H1 (cell line): ENCODE data around the gene ERLIN1. TPM values are rescaled to one million over a fixed set of nuclear protein-coding genes. Genes with fewer than 3 reads are reported as not detected.

Source experiments
- CTCF ChIA-PET: fragments of 300-600 bp; sonication (Branson Sonifier 250); formaldehyde crosslinking; loops from one replicate; lab custom pipeline; 2021; ENCODE audit not compliant: partially characterized antibody; lab: Charles Lee
- POLR2A ChIA-PET: fragments of 300-600 bp; sonication (Branson Sonifier 250); formaldehyde crosslinking; loops from one replicate; lab custom pipeline; 2021; ENCODE audit warnings: inconsistent platforms; ENCODE audit not compliant: partially characterized antibody; lab: Charles Lee
- DNase-seq, 2 experiments: peaks; one replicate each; pipeline versions ENCODE4 v3.0.0 to v3.0.0-alpha.2; 2010 to 2022; ENCODE audit warnings: low spot score in 2 of 2, low read depth in 1 of 2, mixed read lengths in 1 of 2
- FAIRE-seq: peaks from 2 replicates; lab custom pipeline; 2011; peaks lifted over from hg19 to GRCh38; lab: Jason Lieb, UNC
- H2AFZ ChIP-seq: 2 replicates; pipeline ENCODE4 v1.8.1; 2012; ENCODE audit warnings: low read length, inconsistent platforms
- H2AK5ac ChIP-seq: 2 replicates; pipeline ENCODE4 v1.6.1; 2013; ENCODE audit warnings: low read depth, low read length
- H2BK120ac ChIP-seq: replicated peaks from 2 replicates; pipeline ENCODE3; 2013; ENCODE audit warnings: low read depth, low read length, inconsistent platforms
- H2BK12ac ChIP-seq: 2 replicates; pipeline ENCODE4 v1.6.1; 2013; ENCODE audit warnings: low read depth, low read length
- H2BK15ac ChIP-seq: 2 replicates; pipeline ENCODE4 v1.6.1; 2013; ENCODE audit warnings: low read length
- H2BK20ac ChIP-seq: 2 replicates; pipeline ENCODE4 v1.6.1; 2013; ENCODE audit warnings: low read length
- H2BK5ac ChIP-seq: 2 replicates; pipeline ENCODE4 v1.6.1; 2013; ENCODE audit warnings: low read depth, low read length
- H3K14ac ChIP-seq: 2 replicates; pipeline ENCODE4 v1.6.1; 2013; ENCODE audit warnings: inconsistent platforms; ENCODE audit not compliant: insufficient read length
- H3K18ac ChIP-seq: 2 replicates; pipeline ENCODE4 v1.6.1; 2013; ENCODE audit warnings: low read length; ENCODE audit errors: extremely low read depth
- H3K23ac ChIP-seq: 2 replicates; pipeline ENCODE4 v1.6.1; 2013; ENCODE audit warnings: inconsistent platforms; ENCODE audit not compliant: insufficient read length
- H3K23me2 ChIP-seq: 2 replicates; pipeline ENCODE4 v1.6.1; 2013; ENCODE audit warnings: low read depth, low read length
- H3K27ac ChIP-seq: 2 replicates; pipeline ENCODE4 v1.6.1; 2011; ENCODE audit warnings: low read depth, low read length, inconsistent platforms
- H3K27me3 ChIP-seq, 4 experiments: replicated peaks in 1 of 4; 1 replicate in 1 of 4; 2 replicates in 3 of 4; pipeline versions ENCODE4 v1.6.1 to v1.8.1; 2011 to 2013; ENCODE audit warnings: low read length in 3 of 4, mild to moderate bottlenecking in 3 of 4, inconsistent platforms in 2 of 4, mixed read lengths in 2 of 4, moderate library complexity in 1 of 4; ENCODE audit not compliant: control insufficient read depth in 3 of 4, insufficient read depth in 3 of 4; ENCODE audit errors: extremely low read depth in 1 of 4
- H3K36me3 ChIP-seq, 4 experiments: 2 replicates each; pipeline versions ENCODE4 v1.6.1 to v1.8.1; 2011 to 2013; ENCODE audit warnings: mild to moderate bottlenecking in 4 of 4, low read length in 3 of 4, moderate library complexity in 2 of 4, control low read depth in 1 of 4, inconsistent platforms in 1 of 4; ENCODE audit not compliant: insufficient read depth in 4 of 4, control insufficient read depth in 2 of 4
- H3K4ac ChIP-seq: replicated peaks from 2 replicates; pipeline ENCODE3; 2013; ENCODE audit warnings: low read length, low read depth, mixed read lengths, inconsistent platforms; ENCODE audit not compliant: insufficient read length
- H3K4me1 ChIP-seq, 4 experiments: replicated peaks in 1 of 4; 1 replicate in 1 of 4; 2 replicates in 3 of 4; pipeline versions ENCODE4 v1.6.1 to v1.8.1; 2011 to 2013; ENCODE audit warnings: low read length in 3 of 4, inconsistent platforms in 2 of 4, mixed read lengths in 1 of 4; ENCODE audit not compliant: insufficient read depth in 4 of 4, control insufficient read depth in 3 of 4
- H3K4me2 ChIP-seq, 2 experiments: 2 replicates each; pipeline versions ENCODE4 v1.6.1 to v1.8.1; 2011 to 2013; ENCODE audit warnings: low read depth in 2 of 2, low read length in 2 of 2, control low read depth in 1 of 2, inconsistent platforms in 1 of 2, mild to moderate bottlenecking in 1 of 2; ENCODE audit not compliant: insufficient read depth in 1 of 2
- H3K4me3 ChIP-seq, 4 experiments: fragments of 200-600, 300-600 bp in 1 of 4; sonication (generic), shearing (Covaris generic), sonication (Bioruptor Twin) in 1 of 4; 2 replicates each; pipeline versions ENCODE4 v1.5.1 to v1.8.1; 2011 to 2016; ENCODE audit warnings: low read length in 4 of 4, low read depth in 3 of 4, control low read depth in 2 of 4, inconsistent platforms in 2 of 4, mild to moderate bottlenecking in 2 of 4, mixed read lengths in 1 of 4, moderate library complexity in 1 of 4; ENCODE audit not compliant: insufficient read depth in 2 of 4; ENCODE audit errors: extremely low read depth in 1 of 4
- H3K56ac ChIP-seq: replicated peaks from 2 replicates; pipeline ENCODE3; 2013; ENCODE audit warnings: low read depth, mild to moderate bottlenecking, mixed read lengths, low read length, inconsistent platforms; ENCODE audit not compliant: insufficient read length
- H3K79me1 ChIP-seq: 2 replicates; pipeline ENCODE4 v1.6.1; 2013; ENCODE audit warnings: low read depth, low read length, control low read depth
- H3K79me2 ChIP-seq, 2 experiments: 2 replicates each; pipeline versions ENCODE4 v1.6.1 to v1.8.1; 2012 to 2013; ENCODE audit warnings: low read length in 2 of 2, mild to moderate bottlenecking in 2 of 2, inconsistent platforms in 1 of 2; ENCODE audit not compliant: insufficient read depth in 2 of 2, control insufficient read depth in 1 of 2
- H3K9ac ChIP-seq, 4 experiments: replicated peaks in 1 of 4; 1 replicate in 1 of 4; 2 replicates in 3 of 4; pipeline versions ENCODE4 v1.6.1 to v1.8.1; 2011 to 2013; ENCODE audit warnings: low read depth in 3 of 4, low read length in 3 of 4, control low read depth in 2 of 4, mild to moderate bottlenecking in 2 of 4, moderate library complexity in 2 of 4, inconsistent platforms in 1 of 4; ENCODE audit errors: extremely low read depth in 1 of 4
- H3K9me3 ChIP-seq, 2 experiments: 2 replicates each; pipeline versions ENCODE4 v1.6.1 to v1.8.1; 2012 to 2013; ENCODE audit warnings: mild to moderate bottlenecking in 2 of 2, moderate library complexity in 2 of 2, control low read depth in 1 of 2, inconsistent platforms in 1 of 2, low read depth in 1 of 2, low read length in 1 of 2, mixed read lengths in 1 of 2; ENCODE audit not compliant: insufficient read depth in 2 of 2
- H4K20me1 ChIP-seq, 2 experiments: replicated peaks in 1 of 2; 2 replicates each; pipeline versions ENCODE3 to v1.8.1; 2011 to 2013; ENCODE audit warnings: inconsistent platforms in 2 of 2, low read length in 2 of 2, mild to moderate bottlenecking in 1 of 2; ENCODE audit not compliant: insufficient read depth in 2 of 2, control insufficient read depth in 1 of 2
- H4K5ac ChIP-seq: 2 replicates; pipeline ENCODE4 v1.6.1; 2013; ENCODE audit warnings: low read length, low read depth, mixed read lengths, inconsistent platforms; ENCODE audit not compliant: insufficient read length
- H4K8ac ChIP-seq: 2 replicates; pipeline ENCODE4 v1.8.0; 2013; ENCODE audit warnings: mild to moderate bottlenecking, moderate library complexity, low read length, inconsistent platforms; ENCODE audit not compliant: insufficient read depth; ENCODE audit errors: extremely low read depth
- H4K91ac ChIP-seq: replicated peaks from 2 replicates; pipeline ENCODE3; 2013; ENCODE audit warnings: low read length, mixed read lengths, inconsistent platforms; ENCODE audit not compliant: insufficient read length
- EP300 ChIP-seq, 2 experiments: IDR thresholded peaks; 1 replicate in 1 of 2; 2 replicates in 1 of 2; pipeline ENCODE4 v1.6.1; 2011 to 2012; ENCODE audit warnings: low read depth in 2 of 2, low read length in 2 of 2, mild to moderate bottlenecking in 2 of 2, borderline replicate concordance in 1 of 2, inconsistent platforms in 1 of 2, moderate library complexity in 1 of 2
- MAFK ChIP-seq: IDR thresholded peaks from 2 replicates; pipeline ENCODE4 v1.6.1; 2012; ENCODE audit warnings: low read depth, mild to moderate bottlenecking, improper control_type of control experiment, low read length
- WGBS, 2 experiments: shearing (Covaris generic) in 1 of 2; methylation state at CpG; one replicate each; pipeline versions ENCODE4 v1.1.6 to v1.1.7; 2013 to 2015; ENCODE audit warnings: low lambda C conversion rate in 2 of 2, mixed read lengths in 2 of 2, inconsistent platforms in 1 of 2, low coverage in 1 of 2, missing lambda C conversion rate in 1 of 2; ENCODE audit not compliant: insufficient replicate concordance in 2 of 2, insufficient coverage in 1 of 2, insufficient read length in 1 of 2; ENCODE audit errors: extremely low coverage in 1 of 2, missing lambda C conversion rate in 1 of 2; 5-methylcytosine and 5-hydroxymethylcytosine counted together
- polyA plus RNA-seq, 7 experiments: library from polyadenylated mRNA; depleted of rRNA in 3 of 7; stranded (reverse) in 5 of 7; unstranded in 2 of 7; fragments of >200 nt in 5 of 7; fragments of 200-250 nt in 2 of 7; gene quantifications; 1 replicate in 5 of 7; 2 replicates in 1 of 7; 4 replicates in 1 of 7; pipeline versions ENCODE4 v1.2.1 to v1.2.3, GENCODE V29; 2011 to 2013; ENCODE audit warnings: missing spikeins in 2 of 7, mixed read lengths in 2 of 7
- total RNA-seq: library from RNA; stranded (reverse); fragmentation: NEBNext Ultra II Directional; extraction: Animal tissue kit (Norgen Biotek cat#: 25700); gene quantifications from 2 replicates; pipeline ENCODE4 v1.2.1, GENCODE V29; 2021

Gene ERLIN1
- total and polyA plus RNA-seq, 2 of the 8 experiments (the other 6 are each of a cell fraction or from before 2014, with no cell fraction given) = 16.5 to 32.0 TPM

GRCh38 chr10:100143756-100144155 lies 42.1 kb downstream of the ERLIN1 start:
- Histone ChIP-seq H4K20me1 (peaks cover 0 to 3% of the 10 kb centered on the region in 2 experiments), H4K91ac (no peak overlapping the region), H3K9me3 (no peaks in the 10 kb centered on the region), H4K8ac (no peak overlapping the region), H2BK12ac (no peak overlapping the region), H2AFZ (no peak overlapping the region), H4K5ac (no peak overlapping the region), H3K4me3 (no peak overlapping the region), H3K14ac (no peak overlapping the region), H3K79me2 (no peaks in the 10 kb centered on the region), H3K56ac (no peak overlapping the region), H2BK15ac (no peak overlapping the region), H3K9ac (no peak overlapping the region), H3K27ac (no peak overlapping the region), H3K4me2 (no peak overlapping the region), H2AK5ac (no peak overlapping the region), H2BK5ac (no peak overlapping the region), H3K23me2 (no peaks in the 10 kb centered on the region), H3K4ac (no peak overlapping the region), H2BK20ac (no peak overlapping the region), H2BK120ac (no peak overlapping the region), H3K4me1 (peaks cover 0 to 2% (median 0%) of the 10 kb centered on the region in 4 experiments; a peak in 2 of 7 replicates), H3K79me1 (0 out of 2 replicates have a peak, but pooled peaks cover 2% of the 10 kb centered on the region), H3K27me3 (no peaks in the 10 kb centered on the region; a peak in 1 of 7 replicates), H3K18ac (no peak overlapping the region), H3K23ac (no peak overlapping the region), H3K36me3 (no peaks in the 10 kb centered on the region)
- 94% methylated on average over 9 of the region's 9 CpGs; no CpG with 5 or more reads in 1 of the 2 experiments for WGBS, 2 experiments
- ChIA-PET CTCF (interaction anchor here (0.6 to 1.7 kb wide), 6 partner anchors 13 to 298 kb away, joined by 3 to 4 read pairs (median 4); no protein-coding TSS in a partner anchor), POLR2A (interaction anchor here (0.6 to 0.8 kb wide), 2 partner anchors 12 to 30 kb away, joined by 3 read pairs; no protein-coding TSS in a partner anchor)
- FAIRE-seq (no peak), DNase-seq (no peak)
- TF ChIP-seq EP300 (IDR thresholded peaks at IDR 0.05; ENCODE audit: borderline replicate concordance in 1 of 2, low read depth in 2 of 2, low read length in 2 of 2) = no peak
- TF ChIP-seq MAFK = no peak
